IMR-90 (cell line): ENCODE data around the gene CDK5RAP2. TPM values are rescaled to one million over a fixed set of nuclear protein-coding genes. Genes with fewer than 3 reads are reported as not detected.
A peak's percentile ranks its signal among the peaks of the same experiment; 100 is the strongest.

Experiments used
- ATAC-seq: fragments of 200-7000 bp; cut with Tn5 transposase; 2 replicates; pipeline ENCODE4 v1.9.1; 2020; ENCODE audit warnings: low read depth, mild to moderate bottlenecking, moderate library complexity
- BruUV-seq: library from RNA; stranded (reverse); fragments of 400-500 nt; replicated peaks from 2 replicates; lab custom pipeline; 2021; lab: Mats Ljungman, UMichigan
- CTCF ChIA-PET: fragments of 300-600 bp; formaldehyde crosslinking; extraction: SDS; loops from one replicate; lab custom pipeline; 2021; ENCODE audit warnings: antibody characterized with exemption; lab: Yijun Ruan, JAX
- POLR2A ChIA-PET: fragments of 300-600 bp; sonication (Branson Sonifier 250); formaldehyde crosslinking; loops from one replicate; lab custom pipeline; 2022; ENCODE audit warnings: antibody characterized with exemption; ENCODE audit not compliant: unreplicated experiment; lab: Charles Lee
- DNase-seq: peaks from one replicate; pipeline ENCODE4 v3.0.0; 2013
- H2AFZ ChIP-seq: replicated peaks from 2 replicates; pipeline ENCODE3; 2013; ENCODE audit warnings: low read length, mild to moderate bottlenecking; ENCODE audit not compliant: poor library complexity
- H2AK5ac ChIP-seq: 2 replicates; pipeline ENCODE4 v1.6.1; 2013; ENCODE audit warnings: low read depth, low read length, inconsistent platforms
- H2AK9ac ChIP-seq: replicated peaks from 2 replicates; pipeline ENCODE3; 2013; ENCODE audit warnings: mild to moderate bottlenecking, low read depth, low read length, moderate library complexity; ENCODE audit not compliant: poor library complexity
- H2BK120ac ChIP-seq: 2 replicates; pipeline ENCODE4 v1.6.1; 2013; ENCODE audit warnings: low read depth, low read length, inconsistent platforms
- H2BK15ac ChIP-seq: 3 replicates; pipeline ENCODE4 v1.6.1; 2013; ENCODE audit warnings: low read depth, low read length, inconsistent platforms
- H2BK20ac ChIP-seq: 2 replicates; pipeline ENCODE4 v1.6.1; 2013; ENCODE audit warnings: low read depth, mild to moderate bottlenecking, inconsistent platforms, low read length, moderate library complexity
- H2BK5ac ChIP-seq: 2 replicates; pipeline ENCODE4 v1.6.1; 2013; ENCODE audit warnings: mild to moderate bottlenecking, low read depth, low read length, inconsistent platforms; ENCODE audit not compliant: poor library complexity, severe bottlenecking
- H3K14ac ChIP-seq: replicated peaks from 2 replicates; pipeline ENCODE4 v1.6.1; 2013; ENCODE audit warnings: low read depth, low read length, inconsistent platforms
- H3K18ac ChIP-seq: 2 replicates; pipeline ENCODE4 v1.6.1; 2013; ENCODE audit warnings: low read depth, low read length, control low read depth
- H3K23ac ChIP-seq: 2 replicates; pipeline ENCODE4 v1.6.1; 2013; ENCODE audit warnings: low read depth, low read length, inconsistent platforms
- H3K27ac ChIP-seq: 2 replicates; pipeline ENCODE4 v1.5.1; 2013; ENCODE audit warnings: mild to moderate bottlenecking, control low read depth, low read length; ENCODE audit not compliant: insufficient read depth
- H3K27me3 ChIP-seq: 2 replicates; pipeline ENCODE4 v1.6.1; 2013; ENCODE audit warnings: low read length; ENCODE audit not compliant: control insufficient read depth, insufficient read depth
- H3K36me3 ChIP-seq: 2 replicates; pipeline ENCODE4 v1.6.1; 2013; ENCODE audit warnings: low read length, mixed read lengths; ENCODE audit not compliant: control insufficient read depth, insufficient read depth
- H3K4ac ChIP-seq: 2 replicates; pipeline ENCODE4 v1.6.1; 2013; ENCODE audit warnings: low read depth, low read length, inconsistent platforms
- H3K4me1 ChIP-seq: 2 replicates; pipeline ENCODE4 v1.6.1; 2013; ENCODE audit warnings: low read length, mixed read lengths; ENCODE audit not compliant: control insufficient read depth, insufficient read depth
- H3K4me2 ChIP-seq: 2 replicates; pipeline ENCODE4 v1.6.1; 2013; ENCODE audit warnings: low read depth, mild to moderate bottlenecking, control low read depth, low read length, moderate library complexity
- H3K4me3 ChIP-seq: 2 replicates; pipeline ENCODE4 v1.5.1; 2013; ENCODE audit warnings: low read depth, mild to moderate bottlenecking, control low read depth, low read length, moderate library complexity; ENCODE audit not compliant: insufficient read depth
- H3K56ac ChIP-seq: 2 replicates; pipeline ENCODE4 v1.6.1; 2013; ENCODE audit warnings: low read length, inconsistent platforms; ENCODE audit not compliant: insufficient read depth; ENCODE audit errors: extremely low read depth
- H3K79me1 ChIP-seq, 2 experiments: 2 replicates each; pipeline ENCODE4 v1.6.1; 2013; ENCODE audit warnings: low read length in 2 of 2, inconsistent platforms in 1 of 2, low read depth in 1 of 2
- H3K9ac ChIP-seq: 2 replicates; pipeline ENCODE4 v1.6.1; 2013; ENCODE audit warnings: low read depth, low read length, control low read depth
- H3K9me1 ChIP-seq: 2 replicates; pipeline ENCODE4 v1.6.1; 2013; ENCODE audit warnings: low read length, inconsistent platforms; ENCODE audit not compliant: insufficient read depth
- H3K9me3 ChIP-seq: 2 replicates; pipeline ENCODE4 v1.6.1; 2013; ENCODE audit warnings: low read length; ENCODE audit not compliant: control insufficient read depth, insufficient read depth
- H4K20me1 ChIP-seq: 2 replicates; pipeline ENCODE4 v1.6.1; 2013; ENCODE audit warnings: low read length, inconsistent platforms; ENCODE audit not compliant: insufficient read depth
- H4K5ac ChIP-seq: 2 replicates; pipeline ENCODE4 v1.6.1; 2013; ENCODE audit warnings: mild to moderate bottlenecking, low read depth, low read length, control low read depth
- H4K8ac ChIP-seq, 2 experiments: 2 replicates each; pipeline ENCODE4 v1.6.1; 2013; ENCODE audit warnings: low read depth in 2 of 2, low read length in 2 of 2, control low read depth in 1 of 2, inconsistent platforms in 1 of 2
- H4K91ac ChIP-seq: 2 replicates; pipeline ENCODE4 v1.6.1; 2013; ENCODE audit warnings: low read depth, low read length, inconsistent platforms; ENCODE audit not compliant: insufficient read depth
- BHLHE40 ChIP-seq: fragments of 150-350 bp; IDR thresholded peaks from 2 replicates; pipeline ENCODE4 v1.6.1; 2016; ENCODE audit warnings: mild to moderate bottlenecking, low read depth, low read length
- CHD1 ChIP-seq: IDR thresholded peaks from 2 replicates; pipeline ENCODE4 v1.6.1; 2012; ENCODE audit warnings: low read depth, low read length, improper control_type of control experiment
- CTCF ChIP-seq: conservative IDR thresholded peaks from 2 replicates; pipeline ENCODE4 v1.5.1; 2012; ENCODE audit warnings: mild to moderate bottlenecking, low read depth, low read length, improper control_type of control experiment
- MXI1 ChIP-seq: IDR thresholded peaks from 2 replicates; pipeline ENCODE4 v1.6.1; 2012; ENCODE audit warnings: low read depth, mild to moderate bottlenecking, low read length, moderate library complexity, borderline replicate concordance
- NFE2L2 ChIP-seq: fragments of 150-350 bp; IDR thresholded peaks from 2 replicates; pipeline ENCODE4 v1.6.1; 2016; ENCODE audit warnings: low read depth, mild to moderate bottlenecking, low read length
- POLR2A ChIP-seq: IDR thresholded peaks from 2 replicates; pipeline ENCODE4 v1.6.1; 2012; ENCODE audit warnings: mild to moderate bottlenecking, low read depth, low read length
- RAD21 ChIP-seq: IDR thresholded peaks from 2 replicates; pipeline ENCODE4 v1.6.1; 2012; ENCODE audit warnings: low read length, improper control_type of control experiment
- RCOR1 ChIP-seq: IDR thresholded peaks from 2 replicates; pipeline ENCODE4 v1.6.1; 2012; ENCODE audit warnings: mild to moderate bottlenecking, low read length, improper control_type of control experiment; ENCODE audit not compliant: insufficient replicate concordance
- WGBS, 2 experiments: methylation state at CpG; one replicate each; pipeline versions ENCODE4 v1.1.5 to v1.1.7; 2013; ENCODE audit warnings: missing lambda C conversion rate in 2 of 2; ENCODE audit not compliant: insufficient read length in 1 of 2; ENCODE audit errors: extremely low coverage in 2 of 2; 5-methylcytosine and 5-hydroxymethylcytosine counted together
- dilution Hi-C: fragments of 300-500 bp; cut with HindIII; formaldehyde crosslinking; loops from one replicate; pipeline ENCODE4 v1.14.3; 2018; ENCODE audit warnings: low sequenced_read_pairs; ENCODE audit not compliant: unreplicated experiment
- in situ Hi-C: fragments of 300-500 bp; cut with MboI; formaldehyde crosslinking; loops from 3 replicates; pipeline ENCODE4 v1.14.3; 2019; ENCODE audit warnings: low sequenced_read_pairs, inconsistent platforms, mixed read lengths
- intact Hi-C: fragments of 100-400 bp; cut with micrococcal nuclease; formaldehyde crosslinking; loops from 2 replicates; pipeline ENCODE4 v1.10.0; 2022
- polyA plus RNA-seq, 3 experiments: library from polyadenylated mRNA; depleted of rRNA; stranded (reverse); fragments of >200 nt; gene quantifications; 2 replicates each; pipeline ENCODE4 v1.2.3, GENCODE V29; 2012; ENCODE audit warnings: low replicate concordance in 1 of 3
- total RNA-seq: library from RNA; depleted of rRNA; stranded (reverse); fragments of >200 nt; gene quantifications from 2 replicates; pipeline ENCODE4 v1.2.3, GENCODE V29; 2012

Gene CDK5RAP2
- total and polyA plus RNA-seq, 2 of the 4 experiments (the other 2 are of a cell fraction) = 29.5 to 31.7 TPM

GRCh38 chr9:120413121-120414048 is 166.6 kb downstream of the CDK5RAP2 start:
- Histone ChIP-seq H4K8ac (no peak overlapping the region; a peak in 2 of 4 replicates), H3K79me1 (peaks cover 7 to 10% of the 10 kb centered on the region in 2 experiments; a peak in 2 of 4 replicates), H3K56ac (no peak overlapping the region), H3K23ac (no peak overlapping the region), H3K9me3 (no peaks in the 10 kb centered on the region), H3K4me2 (no peak overlapping the region), H2AK5ac (peak overlapping the region; percentile 56; the same call in 1 of the 2 replicates), H3K9ac (no peak overlapping the region), H2BK15ac (no peak overlapping the region), H3K4me3 (no peak overlapping the region), H3K4me1 (peaks cover 17% of the 10 kb centered on the region), H4K20me1 (0 out of 2 replicates have a peak, but pooled peaks cover 5% of the 10 kb centered on the region), H3K18ac (no peak overlapping the region), H3K14ac (0 out of 2 replicates have a peak overlapping the region, but pooled peaks have one; percentile 52), H2AK9ac (no peak overlapping the region), H2AFZ (no peak overlapping the region), H4K5ac (no peak overlapping the region), H2BK120ac (peak overlapping the region; percentile 26; the same call in 1 of the 2 replicates), H3K4ac (no peak overlapping the region), H3K9me1 (peaks cover 22% of the 10 kb centered on the region), H2BK20ac (no peak overlapping the region; the same call in 1 of the 2 replicates), H3K36me3 (peaks cover 15% of the 10 kb centered on the region), H2BK5ac (no peak overlapping the region), H4K91ac (no peak overlapping the region), H3K27me3 (no peaks in the 10 kb centered on the region), H3K27ac (no peak overlapping the region)
- no peak for DNase-seq
- 94% methylated on average over 3 of the region's 15 CpGs; no CpG with 5 or more reads in 1 of the 2 experiments for WGBS, 2 experiments
- POLR2A ChIA-PET = no interaction called here
- no peak for TF ChIP-seq POLR2A
- no peak for TF ChIP-seq CTCF
- no peak for TF ChIP-seq RCOR1
- no peak for TF ChIP-seq NFE2L2
- TF ChIP-seq RAD21 = no peak
- TF ChIP-seq BHLHE40 = no peak
- TF ChIP-seq CHD1 = no peak
- TF ChIP-seq MXI1 = no peak
- dilution Hi-C loops (no loop called here), in situ Hi-C loops (no loop called here), intact Hi-C loops (no loop called here)
- CTCF ChIA-PET = interaction anchor here (1.4 kb wide), 1 partner anchor 24 kb away, joined by 4 read pairs; no protein-coding TSS in a partner anchor
- no TSS peak for BruUV-seq
- ATAC-seq = no peak
